NCI-H128 (cell line): ENCODE measurements around the gene TRIML1.

Experiments
- DNase-seq: peaks from one replicate; lab custom pipeline; 2025; ENCODE audit not compliant: unreplicated experiment; lab: John Stamatoyannopoulos, UW

Gene TRIML1

GRCh38 chr4:188139141-188139540 lies at the start of gene TRIML1:
TRIML1 (plus strand) TSS chr4:188139441; CDS start chr4:188139559, 118 bp downstream.
- DNase-seq, result no peak

GRCh38 chr4:188092824-188093223 lies 46.4 kb upstream of the TRIML1 start:
- DNase-seq, result no peak

- DNase-seq, result no peak
Measured at GRCh38 chr4:188106454-188106853, 32.8 kb upstream of the TRIML1 start.

- no peak for DNase-seq
Measured at GRCh38 chr4:188107931-188108843, 31.1 kb upstream of the TRIML1 start.

GRCh38 chr4:188109157-188109755 lies 30.0 kb upstream of the TRIML1 start, which contains the start of gene TRIML2:
TRIML2 (minus strand) TSS chr4:188109603; CDS start chr4:188105368, 4,235 bp downstream.
- DNase-seq, result no peak

GRCh38 chr4:188110036-188110435 lies 29.2 kb upstream of the TRIML1 start:
- DNase-seq, result no peak

- DNase-seq, result no peak
Measured at GRCh38 chr4:188110741-188111471, 28.3 kb upstream of the TRIML1 start.

- DNase-seq, result no peak
Measured at GRCh38 chr4:188111955-188112354, 27.3 kb upstream of the TRIML1 start.

GRCh38 chr4:188113156-188113555 lies 26.1 kb upstream of the TRIML1 start:
- no peak for DNase-seq

- DNase-seq, result no peak
Measured at GRCh38 chr4:188117631-188118324, 21.5 kb upstream of the TRIML1 start.

GRCh38 chr4:188121530-188121929 lies 17.7 kb upstream of the TRIML1 start:
- no peak for DNase-seq

- no peak for DNase-seq
Measured at GRCh38 chr4:188127214-188127874, 11.9 kb upstream of the TRIML1 start.

- DNase-seq, result no peak
Measured at GRCh38 chr4:188130355-188130754, 8.9 kb upstream of the TRIML1 start.

- no peak for DNase-seq
Measured at GRCh38 chr4:188132232-188132631, 7.0 kb upstream of the TRIML1 start.

GRCh38 chr4:188138227-188138626 lies 1.0 kb upstream of the TRIML1 start:
- no peak for DNase-seq

GRCh38 chr4:188139671-188140070 lies 430 bp downstream of the TRIML1 start:
- DNase-seq, result no peak

GRCh38 chr4:188143731-188144130 lies 4.5 kb downstream of the TRIML1 start:
- DNase-seq, result no peak

- DNase-seq, result no peak
Measured at GRCh38 chr4:188145601-188146000, 6.4 kb downstream of the TRIML1 start.

GRCh38 chr4:188146618-188147017 lies 7.4 kb downstream of the TRIML1 start:
- DNase-seq, result no peak

- DNase-seq, result no peak
Measured at GRCh38 chr4:188147176-188147575, 7.9 kb downstream of the TRIML1 start.
